Calu3 (cell line): Measurements from ENCODE around the gene SETBP1. TPM values are rescaled to one million over a fixed set of nuclear protein-coding genes. Genes with fewer than 3 reads are reported as not detected.

Experiments
- BruUV-seq: library from RNA; stranded (reverse); fragments of 400-500 nt; replicated peaks from 2 replicates; lab custom pipeline; 2021; lab: Mats Ljungman, UMichigan
- CTCF ChIA-PET: fragments of 300-600 bp; sonication (Branson Sonifier 250); formaldehyde crosslinking; loops from one replicate; lab custom pipeline; 2022; ENCODE audit warnings: antibody characterized with exemption; lab: Charles Lee
- DNase-seq: peaks from one replicate; pipeline ENCODE4 v3.0.0; 2022
- H3K27ac Mint-ChIP-seq: one replicate; pipeline ENCODE4 v1.8.0; 2022; ENCODE audit warnings: mixed read lengths; ENCODE audit not compliant: unreplicated experiment
- H3K27me3 Mint-ChIP-seq: one replicate; pipeline ENCODE4 v1.8.0; 2022; ENCODE audit warnings: mixed read lengths; ENCODE audit not compliant: unreplicated experiment
- H3K36me3 Mint-ChIP-seq: one replicate; pipeline ENCODE4 v1.8.0; 2022; ENCODE audit warnings: mild to moderate bottlenecking, moderate library complexity, mixed read lengths; ENCODE audit not compliant: insufficient read depth, unreplicated experiment
- H3K4me1 Mint-ChIP-seq: one replicate; pipeline ENCODE4 v1.8.0; 2022; ENCODE audit warnings: mild to moderate bottlenecking, low read depth, mixed read lengths; ENCODE audit not compliant: unreplicated experiment
- H3K4me3 Mint-ChIP-seq: one replicate; pipeline ENCODE4 v1.8.0; 2022; ENCODE audit warnings: mild to moderate bottlenecking, low read depth, moderate library complexity, mixed read lengths; ENCODE audit not compliant: unreplicated experiment
- H3K9me3 Mint-ChIP-seq: one replicate; pipeline ENCODE4 v1.8.0; 2022; ENCODE audit warnings: low read depth, mixed read lengths; ENCODE audit not compliant: unreplicated experiment
- intact Hi-C: fragments of 100-400 bp; cut with micrococcal nuclease; formaldehyde crosslinking; loops from one replicate; pipeline ENCODE4 v1.10.0; 2022; ENCODE audit not compliant: unreplicated experiment
- total RNA-seq: library from RNA; stranded (reverse); gene quantifications from 2 replicates; pipeline ENCODE4 v1.2.3, GENCODE V29; 2022
- TF ChIP-seq, protein P1 (sequence below): fragments of 200-600 bp; IDR thresholded peaks from one replicate; pipeline ENCODE4 v1.8.0; 2022; ENCODE audit warnings: antibody characterized with exemption; ENCODE audit not compliant: unreplicated experiment

SETBP1 gene
- total RNA-seq, 1 experiment from 2014 or later, result 6.0 TPM

DNA sequence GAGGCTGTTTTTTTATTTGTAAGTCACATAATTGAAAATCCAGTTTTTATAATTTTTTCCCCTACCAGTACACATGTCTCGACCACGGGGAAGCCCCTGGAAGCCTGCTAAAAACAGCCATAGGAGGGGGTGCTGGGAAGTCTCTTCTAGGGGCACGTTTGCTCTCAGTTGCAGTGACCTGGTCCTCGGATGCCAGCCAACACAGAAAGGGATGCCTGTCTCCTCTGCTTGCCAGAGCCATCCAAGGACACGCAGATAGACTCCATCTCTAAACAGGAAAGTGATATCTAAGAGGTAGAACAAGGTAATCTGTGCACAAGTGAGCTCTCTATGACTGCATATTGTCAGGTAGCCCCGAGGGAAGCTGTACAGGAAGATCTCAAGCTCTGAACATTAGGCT, 255.8 kb downstream of the SETBP1 start:
- BruUV-seq, result no TSS peak
- Mint-ChIP-seq H3K36me3 (no peaks in the 10 kb centered on the region), H3K4me1 (peaks cover 22% of the 10 kb centered on the region), H3K9me3 (peaks cover 7% of the 10 kb centered on the region), H3K4me3 (no peak overlapping the region), H3K27ac (no peak overlapping the region), H3K27me3 (no peaks in the 10 kb centered on the region)
- TF ChIP-seq, protein P1, sequence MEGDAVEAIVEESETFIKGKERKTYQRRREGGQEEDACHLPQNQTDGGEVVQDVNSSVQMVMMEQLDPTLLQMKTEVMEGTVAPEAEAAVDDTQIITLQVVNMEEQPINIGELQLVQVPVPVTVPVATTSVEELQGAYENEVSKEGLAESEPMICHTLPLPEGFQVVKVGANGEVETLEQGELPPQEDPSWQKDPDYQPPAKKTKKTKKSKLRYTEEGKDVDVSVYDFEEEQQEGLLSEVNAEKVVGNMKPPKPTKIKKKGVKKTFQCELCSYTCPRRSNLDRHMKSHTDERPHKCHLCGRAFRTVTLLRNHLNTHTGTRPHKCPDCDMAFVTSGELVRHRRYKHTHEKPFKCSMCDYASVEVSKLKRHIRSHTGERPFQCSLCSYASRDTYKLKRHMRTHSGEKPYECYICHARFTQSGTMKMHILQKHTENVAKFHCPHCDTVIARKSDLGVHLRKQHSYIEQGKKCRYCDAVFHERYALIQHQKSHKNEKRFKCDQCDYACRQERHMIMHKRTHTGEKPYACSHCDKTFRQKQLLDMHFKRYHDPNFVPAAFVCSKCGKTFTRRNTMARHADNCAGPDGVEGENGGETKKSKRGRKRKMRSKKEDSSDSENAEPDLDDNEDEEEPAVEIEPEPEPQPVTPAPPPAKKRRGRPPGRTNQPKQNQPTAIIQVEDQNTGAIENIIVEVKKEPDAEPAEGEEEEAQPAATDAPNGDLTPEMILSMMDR, result no peak
- intact Hi-C loops, result no loop called here
- CTCF ChIA-PET, result no interaction called here
- DNase-seq, result no peak

GRCh38 chr18:44937960-44938719, 257.5 kb downstream of the SETBP1 start:
- no peak overlapping the region for H3K4me3 Mint-ChIP-seq
- peaks cover 22% of the 10 kb centered on the region for H3K4me1 Mint-ChIP-seq
- peak; percentile 10 for DNase-seq
- no TSS peak for BruUV-seq
- TF ChIP-seq, protein P1, result no peak
- intact Hi-C loops, result no loop called here
- no peaks in the 10 kb centered on the region for H3K27me3 Mint-ChIP-seq
- H3K36me3 Mint-ChIP-seq, result no peaks in the 10 kb centered on the region
- CTCF ChIA-PET, result no interaction called here
- peak overlapping the region; percentile 29 for H3K27ac Mint-ChIP-seq
- H3K9me3 Mint-ChIP-seq, result no peaks in the 10 kb centered on the region

GRCh38 chr18:44938720-44939665, 258.3 kb downstream of the SETBP1 start:
- Mint-ChIP-seq H3K36me3 (no peaks in the 10 kb centered on the region), H3K4me1 (peaks cover 22% of the 10 kb centered on the region), H3K9me3 (no peaks in the 10 kb centered on the region), H3K27me3 (no peaks in the 10 kb centered on the region), H3K27ac (peak overlapping the region; percentile 29), H3K4me3 (no peak overlapping the region)
- TF ChIP-seq, protein P1, result no peak
- CTCF ChIA-PET, result interaction anchor here (0.8 kb wide), 1 partner anchor 386 kb away, joined by 3 read pairs; no protein-coding TSS in a partner anchor
- BruUV-seq, result no TSS peak
- intact Hi-C loops, result no loop called here
- no peak for DNase-seq

GRCh38 chr18:44941516-44941915, 260.8 kb downstream of the SETBP1 start:
- H3K4me3 Mint-ChIP-seq, result no peak overlapping the region
- H3K36me3 Mint-ChIP-seq, result no peaks in the 10 kb centered on the region
- peaks cover 22% of the 10 kb centered on the region for H3K4me1 Mint-ChIP-seq
- DNase-seq, result no peak
- BruUV-seq, result no TSS peak
- H3K27ac Mint-ChIP-seq, result no peak overlapping the region
- TF ChIP-seq, protein P1, result no peak
- CTCF ChIA-PET, result interaction anchor here (0.8 kb wide), 1 partner anchor 44 kb away, joined by 3 read pairs; no protein-coding TSS in a partner anchor
- H3K9me3 Mint-ChIP-seq, result no peaks in the 10 kb centered on the region
- intact Hi-C loops, result no loop called here
- no peaks in the 10 kb centered on the region for H3K27me3 Mint-ChIP-seq
